Colonic mucosa (tissue), 4 donors: ENCODE data around the gene RUNX2. TPM values are rescaled to one million over a fixed set of nuclear protein-coding genes. Genes with fewer than 3 reads are reported as not detected.

Experiments used
- DNase-seq: peaks from one replicate; pipeline ENCODE4 v3.0.0-alpha.2; 2020
- H3K27ac ChIP-seq: fragments of 200-600 bp; one replicate; pipeline ENCODE4 v1.8.0; 2021
- H3K27me3 ChIP-seq: fragments of 200-600 bp; one replicate; pipeline ENCODE4 v1.8.0; 2021
- H3K36me3 ChIP-seq: fragments of 200-600 bp; one replicate; pipeline ENCODE4 v1.8.0; 2021
- H3K4me1 ChIP-seq: fragments of 200-600 bp; one replicate; pipeline ENCODE4 v1.8.0; 2021; ENCODE audit warnings: mild to moderate bottlenecking
- H3K4me3 ChIP-seq: fragments of 200-600 bp; one replicate; pipeline ENCODE4 v1.8.0; 2021
- H3K9ac ChIP-seq, 2 donors: one replicate each; pipeline ENCODE4 v1.7.0; 2013; ENCODE audit warnings: control low read depth in 2 of 2, low read depth in 2 of 2, low read length in 2 of 2
- H3K9me3 ChIP-seq: fragments of 200-600 bp; one replicate; pipeline ENCODE4 v1.8.0; 2021
- CTCF ChIP-seq: fragments of 200-600 bp; IDR thresholded peaks from one replicate; pipeline ENCODE4 v1.8.0; 2022; ENCODE audit warnings: antibody characterized with exemption, mild to moderate bottlenecking
- intact Hi-C: fragments of 100-400 bp; cut with DNase I; formaldehyde crosslinking; loops from one replicate; pipeline ENCODE4 v1.14.1; 2022
- total RNA-seq, 2 donors: library from RNA; stranded (reverse); fragmentation: NEBNext Ultra II Directional in 1 of 2; extraction: Animal tissue kit (Norgen Biotek cat#: 25700) in 1 of 2; gene quantifications; one replicate each; pipeline ENCODE4 v1.2.1, GENCODE V29; 2021
- donor health status: healthy.
- donor health status: DM: no; HTN: no; CAD: no.
- donor health status: DM: no; HTN: no; CAD: no.

Gene RUNX2
- total RNA-seq, 2 donors from 2014 or later = 1.7 to 2.6 TPM

- no peaks in the 10 kb centered on the region for H3K4me1 ChIP-seq
- no peaks in the 10 kb centered on the region for H3K27me3 ChIP-seq
Measured at GRCh38 chr6:45487645-45488044, 159.5 kb downstream of the RUNX2 start.

GRCh38 chr6:45488269-45488668 is 160.1 kb downstream of the RUNX2 start:
- intact Hi-C loops = no loop called here
- H3K9me3 ChIP-seq = no peaks in the 10 kb centered on the region
- TF ChIP-seq CTCF = no peak
- H3K27me3 ChIP-seq = no peaks in the 10 kb centered on the region
- no peak overlapping the region for H3K4me3 ChIP-seq
- H3K27ac ChIP-seq = no peak overlapping the region
- no peak overlapping the region for H3K9ac ChIP-seq
- H3K4me1 ChIP-seq = no peaks in the 10 kb centered on the region
- H3K36me3 ChIP-seq = no peaks in the 10 kb centered on the region
- no peak for DNase-seq

More at GRCh38 chr6:45487645-45488044, 159.5 kb downstream of the RUNX2 start:
- no peak for DNase-seq
- Histone ChIP-seq H3K27ac (no peak overlapping the region), H3K4me3 (no peak overlapping the region), H3K9me3 (no peaks in the 10 kb centered on the region), H3K9ac (no peak overlapping the region), H3K36me3 (no peaks in the 10 kb centered on the region)
- intact Hi-C loops = no loop called here
- no peak for TF ChIP-seq CTCF

- no peaks in the 10 kb centered on the region for H3K36me3 ChIP-seq
- DNase-seq = no peak
- no peaks in the 10 kb centered on the region for H3K4me1 ChIP-seq
- H3K27ac ChIP-seq = no peak overlapping the region
- H3K9me3 ChIP-seq = no peaks in the 10 kb centered on the region
- no peak overlapping the region for H3K4me3 ChIP-seq
- intact Hi-C loops = no loop called here
- no peak overlapping the region for H3K9ac ChIP-seq
- no peaks in the 10 kb centered on the region for H3K27me3 ChIP-seq
- no peak for TF ChIP-seq CTCF
Measured at GRCh38 chr6:45488889-45489288, 160.8 kb downstream of the RUNX2 start.

GRCh38 chr6:45491048-45491735 is 163.1 kb downstream of the RUNX2 start:
- H3K4me1 ChIP-seq = no peaks in the 10 kb centered on the region
- intact Hi-C loops = no loop called here
- DNase-seq = no peak
- H3K27ac ChIP-seq = no peak overlapping the region
- no peak for TF ChIP-seq CTCF
- H3K9ac ChIP-seq = no peak overlapping the region
- H3K27me3 ChIP-seq = no peaks in the 10 kb centered on the region
- H3K9me3 ChIP-seq = no peaks in the 10 kb centered on the region
- no peak overlapping the region for H3K4me3 ChIP-seq
- no peaks in the 10 kb centered on the region for H3K36me3 ChIP-seq

- H3K36me3 ChIP-seq = no peaks in the 10 kb centered on the region
- no peaks in the 10 kb centered on the region for H3K4me1 ChIP-seq
- intact Hi-C loops = no loop called here
- H3K9ac ChIP-seq = no peak overlapping the region
- no peaks in the 10 kb centered on the region for H3K27me3 ChIP-seq
- no peak for DNase-seq
- H3K27ac ChIP-seq = no peak overlapping the region
- no peak overlapping the region for H3K4me3 ChIP-seq
- no peak for TF ChIP-seq CTCF
- no peaks in the 10 kb centered on the region for H3K9me3 ChIP-seq
Measured at GRCh38 chr6:45491874-45492273, 163.7 kb downstream of the RUNX2 start.
